NK-92 (cell line): ENCODE measurements around the gene EIF4B.
"Not testable (repeated sequence)": the region's sequence is repeated elsewhere in the genome, so short reads cannot be mapped to it uniquely, and the experiment has no call there.

Experiments used
- DNase-seq: peaks from one replicate; lab custom pipeline; 2025; ENCODE audit not compliant: unreplicated experiment; lab: John Stamatoyannopoulos, UW

The EIF4B gene

GRCh38 chr12:52993558-52993869 lies 12.7 kb upstream of the EIF4B start:
- no peak for DNase-seq

- no peak for DNase-seq
Observed at GRCh38 chr12:53004178-53004577, 2.1 kb upstream of the EIF4B start.

GRCh38 chr12:53004582-53004981 lies 1.7 kb upstream of the EIF4B start:
- DNase-seq, result no peak

- DNase-seq, result no peak
Observed at GRCh38 chr12:53005215-53005985, 856 bp upstream of the EIF4B start.

- no peak for DNase-seq
Observed at GRCh38 chr12:53006810-53007309, 604 bp downstream of the EIF4B start.

- no peak for DNase-seq
Observed at GRCh38 chr12:53007343-53007742, 1.1 kb downstream of the EIF4B start.

GRCh38 chr12:53008760-53009159 lies 2.5 kb downstream of the EIF4B start:
- DNase-seq, result not testable (repeated sequence)

GRCh38 chr12:53010955-53011354 lies 4.7 kb downstream of the EIF4B start:
- DNase-seq, result no peak

- no peak for DNase-seq
Observed at GRCh38 chr12:53011889-53012288, 5.6 kb downstream of the EIF4B start.

GRCh38 chr12:53012928-53013327 lies 6.7 kb downstream of the EIF4B start:
- no peak for DNase-seq

GRCh38 chr12:53014709-53015108 lies 8.5 kb downstream of the EIF4B start:
- no peak for DNase-seq

GRCh38 chr12:53025250-53025649 lies 19.0 kb downstream of the EIF4B start:
- DNase-seq, result no peak

- not testable (repeated sequence) for DNase-seq
Observed at GRCh38 chr12:53027014-53027413, 20.8 kb downstream of the EIF4B start.

- DNase-seq, result no peak
Observed at GRCh38 chr12:53031616-53032015, 25.4 kb downstream of the EIF4B start.

- not testable (repeated sequence) for DNase-seq
Observed at GRCh38 chr12:53033832-53034231, 27.6 kb downstream of the EIF4B start.

- DNase-seq, result no peak
Observed at GRCh38 chr12:53034459-53034858, 28.2 kb downstream of the EIF4B start.

GRCh38 chr12:53036802-53037201 lies 30.5 kb downstream of the EIF4B start:
- DNase-seq, result no peak

- DNase-seq, result no peak
Observed at GRCh38 chr12:53039851-53040250, 33.6 kb downstream of the EIF4B start.

GRCh38 chr12:53042607-53043454 lies 36.6 kb downstream of the EIF4B start:
- no peak for DNase-seq

GRCh38 chr12:53044052-53044581 lies 37.9 kb downstream of the EIF4B start:
- no peak for DNase-seq

- DNase-seq, result no peak
Observed at GRCh38 chr12:53044896-53045695, 38.8 kb downstream of the EIF4B start.
